Activated naive CD8-positive, alpha-beta T cell treated with anti-CD3 and anti-CD28 coated beads for 36 hours (primary cell): ENCODE measurements around the gene CSAD. TPM values are rescaled to one million over a fixed set of nuclear protein-coding genes. Genes with fewer than 3 reads are reported as not detected.
"Not testable (repeated sequence)": the region's sequence is repeated elsewhere in the genome, so short reads cannot be mapped to it uniquely, and the experiment has no call there.

Experiments
- DNase-seq: peaks from one replicate; pipeline ENCODE4 v3.0.0; 2021
- H3K27ac Mint-ChIP-seq: one replicate; pipeline ENCODE4 v1.8.0; 2022; ENCODE audit warnings: mild to moderate bottlenecking, moderate library complexity, mixed read lengths
- H3K27me3 Mint-ChIP-seq: one replicate; pipeline ENCODE4 v1.8.0; 2022; ENCODE audit warnings: mild to moderate bottlenecking, mixed read lengths
- H3K36me3 Mint-ChIP-seq: one replicate; pipeline ENCODE4 v1.8.0; 2021; ENCODE audit warnings: mild to moderate bottlenecking, mixed read lengths
- H3K4me1 Mint-ChIP-seq: one replicate; pipeline ENCODE4 v1.8.0; 2021; ENCODE audit warnings: mixed read lengths
- H3K4me3 Mint-ChIP-seq: one replicate; pipeline ENCODE4 v1.8.0; 2022; ENCODE audit warnings: mild to moderate bottlenecking, moderate library complexity, mixed read lengths
- H3K9me3 Mint-ChIP-seq: one replicate; pipeline ENCODE4 v1.8.0; 2022; ENCODE audit warnings: mixed read lengths
- total RNA-seq, 2 experiments: library from RNA; stranded (reverse); gene quantifications; one replicate each; pipeline ENCODE4 v1.2.3, GENCODE V29; 2021

The CSAD gene
- total RNA-seq, 2 experiments from 2014 or later = 11.8 to 11.9 TPM

DNA sequence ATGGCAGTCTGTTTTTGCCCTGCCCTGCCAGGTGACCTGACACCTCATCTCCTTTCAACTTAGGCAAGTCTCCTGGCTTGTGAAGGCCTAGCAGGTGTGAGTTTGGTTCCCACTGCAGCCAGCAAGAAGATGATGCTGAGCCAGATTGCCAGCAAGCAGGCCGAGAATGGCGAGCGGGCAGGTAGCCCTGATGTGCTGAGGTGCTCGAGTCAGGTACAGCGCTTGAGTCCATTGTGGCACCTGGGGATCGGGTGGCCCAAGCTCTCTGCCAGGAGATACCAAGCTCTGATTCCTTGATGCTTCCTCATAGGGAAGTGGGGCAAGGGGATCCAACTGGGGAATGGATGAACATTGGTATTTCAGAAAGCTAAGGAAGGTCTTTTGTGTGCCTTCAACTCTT, 4.1 kb upstream of the CSAD start:
- H3K27ac Mint-ChIP-seq = peak overlapping the region; percentile 14
- peaks cover 2% of the 10 kb centered on the region for H3K9me3 Mint-ChIP-seq
- no peak overlapping the region for H3K4me3 Mint-ChIP-seq
- no peak for DNase-seq
- peaks cover 36% of the 10 kb centered on the region for H3K36me3 Mint-ChIP-seq
- H3K27me3 Mint-ChIP-seq = no peaks in the 10 kb centered on the region
- peaks cover 45% of the 10 kb centered on the region for H3K4me1 Mint-ChIP-seq

DNA sequence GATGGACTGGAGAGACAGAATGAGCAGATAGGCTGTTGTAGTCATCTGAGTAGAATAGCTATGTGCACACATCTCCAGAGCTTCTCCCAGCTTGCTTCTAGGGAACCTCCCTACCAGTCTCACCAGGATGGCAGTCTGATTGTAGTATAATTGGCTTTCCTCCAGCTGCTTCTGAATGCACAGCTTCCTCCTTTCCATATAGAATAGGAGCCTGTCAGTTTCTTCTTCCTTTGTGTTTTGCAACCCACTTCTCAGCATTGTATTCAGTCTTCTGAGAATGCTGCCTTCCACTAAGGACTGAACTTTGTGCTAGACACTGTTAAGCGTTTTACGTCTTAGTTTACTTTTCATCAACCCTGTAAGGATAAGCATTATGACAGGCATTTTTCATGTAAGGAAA, 2.2 kb upstream of the CSAD start:
- H3K4me3 Mint-ChIP-seq = peak overlapping the region; percentile 95
- H3K36me3 Mint-ChIP-seq = peaks cover 36% of the 10 kb centered on the region
- DNase-seq = no peak
- H3K27ac Mint-ChIP-seq = peak overlapping the region; percentile 6
- H3K9me3 Mint-ChIP-seq = peaks cover 2% of the 10 kb centered on the region
- no peaks in the 10 kb centered on the region for H3K27me3 Mint-ChIP-seq
- peaks cover 48% of the 10 kb centered on the region for H3K4me1 Mint-ChIP-seq

DNA sequence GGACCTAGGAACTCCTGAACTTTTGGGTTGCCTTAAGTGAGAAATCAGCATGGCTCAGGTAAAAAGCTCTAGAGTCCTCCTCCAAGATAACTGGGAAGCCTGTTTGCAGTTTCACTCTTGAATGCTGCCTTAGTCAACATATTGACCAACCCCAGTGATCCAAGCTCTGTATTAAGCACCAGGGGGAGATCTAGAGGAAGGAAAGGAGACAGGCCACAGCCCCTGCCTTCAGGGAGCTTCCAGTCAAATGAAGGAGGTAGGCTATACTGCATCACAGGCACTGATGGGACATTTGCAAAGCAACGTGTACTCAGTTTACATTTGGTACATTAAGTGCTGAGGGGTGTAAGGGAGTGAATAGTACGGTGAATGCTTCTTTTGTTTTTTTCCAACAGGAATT, 1.2 kb upstream of the CSAD start:
- H3K27ac Mint-ChIP-seq = peak overlapping the region; percentile 92
- H3K4me3 Mint-ChIP-seq = peak overlapping the region; percentile 95
- no peak for DNase-seq
- peaks cover 47% of the 10 kb centered on the region for H3K4me1 Mint-ChIP-seq
- H3K36me3 Mint-ChIP-seq = peaks cover 29% of the 10 kb centered on the region
- no peaks in the 10 kb centered on the region for H3K27me3 Mint-ChIP-seq
- H3K9me3 Mint-ChIP-seq = peaks cover 2% of the 10 kb centered on the region

DNA sequence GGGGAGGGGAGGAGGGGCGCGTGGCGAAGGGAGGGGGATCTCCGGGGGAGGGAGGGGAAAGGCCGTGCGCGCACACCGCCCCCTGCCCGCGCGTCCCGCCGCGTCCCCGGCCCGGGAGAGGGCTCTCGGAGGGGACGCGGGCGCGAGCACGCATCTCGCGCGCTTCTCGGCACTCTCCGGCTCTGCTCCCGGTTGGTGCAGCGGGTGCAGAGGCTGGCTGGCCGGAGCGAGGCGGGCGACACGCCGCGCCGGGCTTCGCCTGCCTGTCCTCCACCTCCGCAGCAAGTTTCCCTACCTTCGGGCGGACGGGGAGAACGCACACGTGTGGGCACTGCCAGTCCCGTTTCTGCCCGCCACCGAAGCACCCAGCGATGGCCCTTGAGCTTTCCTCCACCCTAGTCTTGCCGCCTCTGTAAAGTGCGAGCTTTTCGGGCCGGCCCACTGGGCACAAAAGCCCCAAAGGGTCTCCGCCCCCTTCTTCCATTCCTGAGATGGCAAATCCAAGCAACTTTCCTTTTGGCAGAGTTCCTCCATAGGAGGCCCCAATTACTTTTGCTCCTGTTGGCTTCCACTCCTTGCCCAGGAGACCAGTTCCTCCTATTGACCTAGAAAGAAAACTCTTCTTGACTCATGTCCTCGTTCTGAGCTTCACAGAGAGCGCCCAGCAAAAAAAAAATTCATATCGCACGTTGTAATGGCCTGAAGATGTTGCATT, 363 bp upstream of the CSAD start:
- Mint-ChIP-seq H3K36me3 (peaks cover 29% of the 10 kb centered on the region), H3K4me3 (peak overlapping the region; percentile 95), H3K9me3 (peaks cover 2% of the 10 kb centered on the region), H3K27me3 (no peaks in the 10 kb centered on the region), H3K4me1 (peaks cover 47% of the 10 kb centered on the region), H3K27ac (peak overlapping the region; percentile 92)
- peak; percentile 85 for DNase-seq

DNA sequence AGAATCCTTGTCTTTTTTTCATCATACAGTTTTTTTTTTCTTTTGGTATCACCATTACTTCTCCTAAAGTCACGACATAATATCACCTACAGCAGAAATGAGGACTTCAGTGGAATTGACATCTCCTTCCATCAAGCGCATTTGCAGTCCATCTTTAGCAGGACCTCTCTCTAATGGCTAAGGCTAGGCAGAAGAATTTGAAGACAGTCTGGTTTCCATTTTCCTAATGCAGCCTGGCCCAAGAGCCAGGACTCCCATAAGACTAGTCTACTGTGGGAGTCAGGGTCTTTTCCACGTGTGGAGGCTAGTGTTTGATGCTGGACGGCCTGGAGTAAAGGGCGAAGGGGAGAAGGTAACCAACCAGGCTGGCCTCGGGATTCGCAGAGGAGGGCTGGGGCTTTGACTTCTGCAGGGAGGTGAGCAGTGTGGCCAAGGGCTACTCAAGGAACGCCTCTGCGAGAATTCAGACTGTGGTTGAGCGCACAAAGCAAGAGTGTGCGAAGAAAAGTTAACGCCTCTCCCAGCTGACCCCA, 972 bp downstream of the CSAD start:
- H3K27me3 Mint-ChIP-seq = no peaks in the 10 kb centered on the region
- no peak for DNase-seq
- peaks cover 2% of the 10 kb centered on the region for H3K9me3 Mint-ChIP-seq
- H3K4me1 Mint-ChIP-seq = peaks cover 47% of the 10 kb centered on the region
- peak overlapping the region; percentile 95 for H3K4me3 Mint-ChIP-seq
- H3K27ac Mint-ChIP-seq = peak overlapping the region; percentile 92
- peaks cover 23% of the 10 kb centered on the region for H3K36me3 Mint-ChIP-seq

DNA sequence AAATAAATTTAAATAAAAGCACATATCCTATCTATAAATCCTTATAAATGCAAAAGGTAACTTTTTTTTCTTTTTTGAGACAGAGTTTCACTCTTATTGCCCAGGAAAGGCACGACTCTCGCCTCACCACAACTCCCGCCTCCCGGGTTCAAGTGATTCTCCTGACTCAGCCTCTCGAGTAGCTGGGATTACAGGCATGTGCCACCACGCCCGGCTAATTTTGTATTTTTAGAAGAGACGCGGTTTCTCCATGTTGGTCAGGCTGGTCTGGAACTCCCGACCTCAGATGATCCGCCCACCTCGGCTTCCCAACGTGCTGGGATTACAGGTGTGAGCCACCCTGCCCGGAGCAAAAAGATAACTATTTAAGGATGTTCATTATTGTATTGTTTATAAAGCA, 1.9 kb downstream of the CSAD start:
- H3K4me1 Mint-ChIP-seq = peaks cover 39% of the 10 kb centered on the region
- H3K4me3 Mint-ChIP-seq = peak overlapping the region; percentile 95
- H3K27me3 Mint-ChIP-seq = not testable (repeated sequence)

DNA sequence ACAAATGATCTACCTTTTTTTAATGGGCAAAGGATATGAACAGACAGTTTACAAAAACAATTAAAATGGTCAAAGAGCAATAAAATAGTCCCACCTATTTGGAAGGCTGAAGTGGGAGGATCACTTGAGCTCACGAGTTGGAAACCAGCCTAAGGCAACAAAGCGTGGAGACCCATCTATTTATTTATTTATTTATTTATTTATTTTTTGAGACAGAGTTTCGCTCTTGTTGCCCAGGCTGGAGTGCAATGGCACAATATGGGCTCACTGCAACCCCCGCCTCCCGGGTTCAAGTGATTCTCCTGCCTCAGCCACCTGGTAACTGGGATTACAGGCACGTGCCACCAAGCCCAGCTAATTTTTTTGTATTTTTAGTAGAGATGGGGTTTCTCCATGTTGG, 3.3 kb downstream of the CSAD start:
- Mint-ChIP-seq H3K4me1 (peaks cover 30% of the 10 kb centered on the region), H3K36me3 (peaks cover 13% of the 10 kb centered on the region)
- not testable (repeated sequence) for H3K27me3 Mint-ChIP-seq, H3K9me3 Mint-ChIP-seq, DNase-seq, H3K27ac Mint-ChIP-seq, H3K4me3 Mint-ChIP-seq

More for the DNA sequence above, 1.9 kb downstream of the CSAD start:
- H3K9me3 Mint-ChIP-seq, DNase-seq, H3K27ac Mint-ChIP-seq: not testable (repeated sequence)
- peaks cover 17% of the 10 kb centered on the region for H3K36me3 Mint-ChIP-seq

DNA sequence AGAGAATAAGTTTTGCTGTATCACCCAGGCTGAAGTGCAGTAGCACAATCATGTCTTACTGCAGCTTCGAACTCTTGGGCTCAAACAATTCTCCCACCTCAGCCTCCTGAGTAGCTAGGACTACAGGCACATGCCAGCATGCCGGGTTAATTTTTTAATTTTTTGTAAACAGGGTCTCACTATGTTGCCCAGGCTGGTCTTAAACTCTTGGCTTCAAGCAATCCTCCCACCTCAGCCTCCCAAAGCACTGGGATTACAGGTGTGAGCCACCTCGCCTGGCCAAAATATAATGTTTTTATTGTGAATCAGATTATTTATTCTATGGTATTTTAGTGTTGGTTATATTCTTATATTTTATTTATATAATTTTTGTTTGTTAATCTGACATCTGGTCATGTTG, 4.0 kb downstream of the CSAD start:
- no peak overlapping the region for H3K27ac Mint-ChIP-seq

DNA sequence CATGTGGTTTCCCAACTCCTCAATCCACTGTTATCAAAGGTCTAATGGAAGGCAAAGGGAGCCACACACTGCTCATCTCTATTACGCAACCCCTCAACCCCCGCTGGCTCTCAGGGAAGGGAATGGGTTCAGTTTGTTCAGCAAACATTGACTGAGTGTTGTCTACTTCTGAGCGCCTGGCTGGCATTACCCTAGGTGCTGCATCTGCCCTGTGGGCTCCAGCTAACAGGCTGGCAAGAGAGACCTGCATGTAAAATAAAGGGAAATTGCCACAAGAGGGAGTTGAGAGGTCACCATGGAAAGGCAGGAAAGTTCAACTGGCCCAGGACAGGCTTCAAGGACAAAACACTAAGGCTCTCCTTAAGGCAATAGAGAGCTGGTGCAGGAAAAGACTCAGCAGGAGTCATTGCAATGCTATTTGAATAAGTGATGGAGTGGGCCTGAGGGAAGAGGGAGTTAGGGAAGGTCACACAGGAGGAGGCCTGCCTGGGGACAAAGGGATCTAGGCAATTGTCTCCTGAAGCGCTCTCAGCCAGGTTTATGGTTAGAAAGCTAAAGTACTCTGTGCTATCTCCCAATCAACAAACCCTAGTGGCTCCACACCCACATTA, 5.7 kb downstream of the CSAD start:
- no peak for DNase-seq
- Mint-ChIP-seq H3K4me3 (no peak overlapping the region), H3K9me3 (no peaks in the 10 kb centered on the region), H3K36me3 (no peaks in the 10 kb centered on the region), H3K27ac (no peak overlapping the region), H3K4me1 (peaks cover 16% of the 10 kb centered on the region), H3K27me3 (no peaks in the 10 kb centered on the region)

More for the DNA sequence above, 4.0 kb downstream of the CSAD start:
- no peak overlapping the region for H3K4me3 Mint-ChIP-seq
- H3K9me3 Mint-ChIP-seq = no peaks in the 10 kb centered on the region
- peaks cover 6% of the 10 kb centered on the region for H3K36me3 Mint-ChIP-seq
- no peak for DNase-seq
- no peaks in the 10 kb centered on the region for H3K27me3 Mint-ChIP-seq
- H3K4me1 Mint-ChIP-seq = peaks cover 23% of the 10 kb centered on the region

DNA sequence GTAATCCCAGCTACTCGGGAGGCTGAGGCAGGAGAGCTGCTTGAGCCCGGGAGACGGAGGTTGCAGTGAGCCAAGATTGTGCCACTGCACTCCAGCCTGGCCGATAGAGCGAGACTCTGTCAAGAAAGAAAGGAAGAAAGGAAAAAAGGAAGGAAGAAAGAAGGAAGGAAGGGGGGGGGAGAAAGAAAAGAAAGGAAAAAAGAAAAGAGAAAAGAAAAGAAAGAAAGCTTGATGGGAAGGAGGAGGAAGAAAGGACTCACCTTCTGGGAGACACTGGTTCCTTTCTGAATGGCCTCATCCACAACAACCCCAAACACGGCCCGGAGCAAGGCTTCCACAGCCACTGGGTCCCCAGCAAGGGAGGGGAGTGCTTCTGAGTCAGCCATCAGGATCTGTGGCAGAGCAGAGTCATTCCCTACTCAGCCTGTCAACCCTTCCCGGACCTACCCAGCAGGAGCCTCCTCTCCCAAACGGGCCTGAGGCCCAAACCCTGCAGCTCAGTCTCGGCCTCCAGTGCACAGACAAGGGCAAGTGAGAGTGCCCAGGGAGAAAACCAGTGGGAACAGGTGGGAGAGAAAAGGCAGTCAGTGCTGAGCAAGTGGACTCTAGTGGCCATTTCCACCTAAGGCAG, 7.5 kb downstream of the CSAD start:
- no peak overlapping the region for H3K27ac Mint-ChIP-seq
- H3K27me3 Mint-ChIP-seq = no peaks in the 10 kb centered on the region

DNA sequence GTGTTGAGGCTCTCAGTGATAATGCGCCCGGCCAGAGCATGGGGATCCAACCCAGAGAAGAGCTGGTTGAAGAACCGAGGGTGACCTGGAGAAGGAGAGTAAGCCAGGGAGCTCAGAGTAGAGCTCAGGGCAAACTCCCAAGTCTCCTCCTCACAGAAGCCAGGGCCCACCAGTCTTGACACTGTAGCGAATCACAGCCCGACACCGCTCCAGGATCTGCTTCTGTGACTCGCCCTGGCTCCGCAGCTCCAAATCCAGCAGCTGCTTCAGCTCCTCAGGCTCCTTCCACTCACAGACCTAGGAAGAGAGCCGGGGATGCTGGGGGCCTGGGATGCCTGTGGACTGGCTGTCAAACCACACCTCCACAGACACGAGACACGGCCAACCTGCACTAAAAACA, 8.4 kb downstream of the CSAD start:
- no peak overlapping the region for H3K27ac Mint-ChIP-seq
- no peak for DNase-seq

More for the DNA sequence above, 7.5 kb downstream of the CSAD start:
- no peaks in the 10 kb centered on the region for H3K9me3 Mint-ChIP-seq
- peaks cover 4% of the 10 kb centered on the region for H3K4me1 Mint-ChIP-seq
- H3K36me3 Mint-ChIP-seq = no peaks in the 10 kb centered on the region
- DNase-seq = no peak
- H3K4me3 Mint-ChIP-seq = no peak overlapping the region

DNA sequence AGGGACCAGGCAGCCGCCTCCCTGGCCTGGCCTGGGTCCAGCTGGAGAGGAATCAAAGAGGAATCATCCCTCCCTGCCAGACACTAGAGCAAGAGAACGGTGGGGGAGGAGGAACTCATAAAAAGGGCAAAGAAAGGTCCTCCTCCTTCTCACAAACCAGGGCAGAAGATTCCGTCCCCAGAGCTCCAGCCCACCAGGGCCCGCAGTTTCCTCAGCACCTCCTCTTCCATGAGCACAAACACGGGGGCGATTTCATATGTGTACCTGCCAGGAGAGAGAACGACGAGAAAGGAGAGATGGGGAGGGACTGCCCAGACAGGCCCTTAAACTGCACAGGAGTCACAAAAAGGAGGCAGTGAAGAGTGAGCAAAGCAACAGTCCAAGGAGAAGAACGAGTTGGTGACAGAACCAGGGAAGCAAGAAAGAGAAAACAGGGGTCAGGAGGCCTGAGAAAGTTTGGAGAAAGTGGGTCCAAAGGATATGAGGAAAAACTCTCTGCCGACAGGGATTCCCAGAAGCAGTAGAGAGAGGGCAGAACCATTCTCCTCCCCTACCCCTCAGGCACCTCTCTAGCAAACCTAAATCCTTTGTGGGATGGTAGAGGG, 8.9 kb downstream of the CSAD start:
- Mint-ChIP-seq H3K27ac (no peak overlapping the region), H3K36me3 (no peaks in the 10 kb centered on the region), H3K4me3 (no peak overlapping the region), H3K9me3 (no peaks in the 10 kb centered on the region), H3K27me3 (no peaks in the 10 kb centered on the region), H3K4me1 (peaks cover 4% of the 10 kb centered on the region)
- no peak for DNase-seq

More for the DNA sequence above, 8.4 kb downstream of the CSAD start:
- Mint-ChIP-seq H3K9me3 (no peaks in the 10 kb centered on the region), H3K36me3 (no peaks in the 10 kb centered on the region), H3K4me1 (peaks cover 4% of the 10 kb centered on the region), H3K27me3 (no peaks in the 10 kb centered on the region), H3K4me3 (no peak overlapping the region)

DNA sequence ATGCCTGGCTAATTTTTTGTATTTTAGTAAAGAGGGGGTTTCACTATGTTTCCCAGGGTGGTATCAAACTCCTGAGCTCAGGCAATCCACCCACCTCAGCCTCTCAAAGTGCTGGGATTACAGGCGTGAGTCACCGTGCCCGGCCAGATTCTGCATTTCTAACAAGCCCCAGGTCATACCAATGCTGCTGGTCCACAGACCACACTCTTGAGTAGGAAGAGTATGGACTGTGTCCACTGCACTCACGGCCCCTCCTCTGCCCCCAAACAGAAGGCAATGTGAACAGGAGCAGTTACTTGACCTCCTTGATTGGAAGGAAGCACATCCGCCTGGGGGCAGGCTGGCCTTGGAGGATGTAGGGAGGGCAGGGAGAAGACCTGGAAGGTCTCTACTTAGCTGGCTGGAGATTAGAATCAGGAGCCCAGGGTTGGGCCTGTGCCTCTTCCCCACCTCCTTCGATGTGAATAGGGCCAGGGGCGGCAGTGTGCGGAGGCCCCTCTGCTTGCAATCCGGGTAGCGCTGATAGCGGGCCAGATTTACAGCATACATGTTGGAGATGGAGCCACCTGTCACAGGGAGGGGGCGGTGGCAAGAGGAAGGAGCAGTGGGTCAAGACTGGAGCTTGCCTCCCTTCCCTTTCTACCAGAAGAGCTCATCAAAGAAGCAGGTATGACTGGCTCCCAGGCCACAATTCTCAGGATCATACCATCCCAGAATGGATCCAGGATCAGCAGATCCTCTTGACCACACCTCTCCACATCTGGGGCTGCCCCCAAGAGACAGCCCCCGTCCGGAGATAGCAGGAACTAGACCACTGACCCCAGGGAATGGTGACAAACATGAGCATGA, 9.6 kb downstream of the CSAD start:
- Mint-ChIP-seq H3K27ac (no peak overlapping the region), H3K4me3 (no peak overlapping the region), H3K27me3 (no peaks in the 10 kb centered on the region), H3K36me3 (no peaks in the 10 kb centered on the region), H3K9me3 (no peaks in the 10 kb centered on the region), H3K4me1 (peaks cover 7% of the 10 kb centered on the region)
- DNase-seq = no peak

DNA sequence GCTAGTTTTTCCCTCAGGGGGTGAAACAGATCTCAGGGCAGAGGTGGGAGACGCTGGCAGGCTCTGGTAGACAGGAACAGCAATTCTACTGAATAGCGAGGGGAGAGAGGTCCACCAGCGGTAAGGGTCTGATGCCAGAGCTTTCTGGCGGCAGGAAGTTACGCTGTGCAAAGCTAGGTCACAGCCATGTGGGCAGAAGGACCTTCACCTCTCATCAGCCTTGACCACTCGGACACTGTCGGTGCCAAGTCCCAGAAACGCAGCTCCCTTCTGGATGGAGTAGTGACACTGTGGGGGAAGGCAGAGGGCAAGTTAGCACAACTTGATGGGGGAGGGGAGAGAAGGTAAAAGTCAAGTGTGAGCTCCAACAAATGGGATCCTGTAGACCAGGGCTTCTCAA, 10.5 kb downstream of the CSAD start:
- Mint-ChIP-seq H3K4me1 (peaks cover 5% of the 10 kb centered on the region), H3K4me3 (no peak overlapping the region), H3K27me3 (no peaks in the 10 kb centered on the region), H3K36me3 (no peaks in the 10 kb centered on the region), H3K27ac (no peak overlapping the region), H3K9me3 (no peaks in the 10 kb centered on the region)
- no peak for DNase-seq
